Stimulated activated CD4-positive, alpha-beta T cell treated with anti-CD3 and anti-CD28 coated beads, Interleukin-1b, Interleukin-23, amount 100 ng/mL, for 24 hours (primary cell): ENCODE data around the gene ZFHX3.
"Not testable (repeated sequence)": the region's sequence is repeated elsewhere in the genome, so short reads cannot be mapped to it uniquely, and the experiment has no call there.

Experiments
- DNase-seq, 4 experiments: peaks; one replicate each; pipeline ENCODE4 v3.0.0-alpha.2; 2020; ENCODE audit warnings: low read depth in 4 of 4, low spot score in 1 of 4

The ZFHX3 gene, protein sequence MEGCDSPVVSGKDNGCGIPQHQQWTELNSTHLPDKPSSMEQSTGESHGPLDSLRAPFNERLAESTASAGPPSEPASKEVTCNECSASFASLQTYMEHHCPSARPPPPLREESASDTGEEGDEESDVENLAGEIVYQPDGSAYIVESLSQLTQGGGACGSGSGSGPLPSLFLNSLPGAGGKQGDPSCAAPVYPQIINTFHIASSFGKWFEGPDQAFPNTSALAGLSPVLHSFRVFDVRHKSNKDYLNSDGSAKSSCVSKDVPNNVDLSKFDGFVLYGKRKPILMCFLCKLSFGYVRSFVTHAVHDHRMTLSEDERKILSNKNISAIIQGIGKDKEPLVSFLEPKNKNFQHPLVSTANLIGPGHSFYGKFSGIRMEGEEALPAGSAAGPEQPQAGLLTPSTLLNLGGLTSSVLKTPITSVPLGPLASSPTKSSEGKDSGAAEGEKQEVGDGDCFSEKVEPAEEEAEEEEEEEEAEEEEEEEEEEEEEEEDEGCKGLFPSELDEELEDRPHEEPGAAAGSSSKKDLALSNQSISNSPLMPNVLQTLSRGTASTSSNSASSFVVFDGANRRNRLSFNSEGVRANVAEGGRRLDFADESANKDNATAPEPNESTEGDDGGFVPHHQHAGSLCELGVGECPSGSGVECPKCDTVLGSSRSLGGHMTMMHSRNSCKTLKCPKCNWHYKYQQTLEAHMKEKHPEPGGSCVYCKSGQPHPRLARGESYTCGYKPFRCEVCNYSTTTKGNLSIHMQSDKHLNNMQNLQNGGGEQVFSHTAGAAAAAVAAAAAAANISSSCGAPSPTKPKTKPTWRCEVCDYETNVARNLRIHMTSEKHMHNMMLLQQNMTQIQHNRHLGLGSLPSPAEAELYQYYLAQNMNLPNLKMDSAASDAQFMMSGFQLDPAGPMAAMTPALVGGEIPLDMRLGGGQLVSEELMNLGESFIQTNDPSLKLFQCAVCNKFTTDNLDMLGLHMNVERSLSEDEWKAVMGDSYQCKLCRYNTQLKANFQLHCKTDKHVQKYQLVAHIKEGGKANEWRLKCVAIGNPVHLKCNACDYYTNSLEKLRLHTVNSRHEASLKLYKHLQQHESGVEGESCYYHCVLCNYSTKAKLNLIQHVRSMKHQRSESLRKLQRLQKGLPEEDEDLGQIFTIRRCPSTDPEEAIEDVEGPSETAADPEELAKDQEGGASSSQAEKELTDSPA (N-terminal part only)

DNA sequence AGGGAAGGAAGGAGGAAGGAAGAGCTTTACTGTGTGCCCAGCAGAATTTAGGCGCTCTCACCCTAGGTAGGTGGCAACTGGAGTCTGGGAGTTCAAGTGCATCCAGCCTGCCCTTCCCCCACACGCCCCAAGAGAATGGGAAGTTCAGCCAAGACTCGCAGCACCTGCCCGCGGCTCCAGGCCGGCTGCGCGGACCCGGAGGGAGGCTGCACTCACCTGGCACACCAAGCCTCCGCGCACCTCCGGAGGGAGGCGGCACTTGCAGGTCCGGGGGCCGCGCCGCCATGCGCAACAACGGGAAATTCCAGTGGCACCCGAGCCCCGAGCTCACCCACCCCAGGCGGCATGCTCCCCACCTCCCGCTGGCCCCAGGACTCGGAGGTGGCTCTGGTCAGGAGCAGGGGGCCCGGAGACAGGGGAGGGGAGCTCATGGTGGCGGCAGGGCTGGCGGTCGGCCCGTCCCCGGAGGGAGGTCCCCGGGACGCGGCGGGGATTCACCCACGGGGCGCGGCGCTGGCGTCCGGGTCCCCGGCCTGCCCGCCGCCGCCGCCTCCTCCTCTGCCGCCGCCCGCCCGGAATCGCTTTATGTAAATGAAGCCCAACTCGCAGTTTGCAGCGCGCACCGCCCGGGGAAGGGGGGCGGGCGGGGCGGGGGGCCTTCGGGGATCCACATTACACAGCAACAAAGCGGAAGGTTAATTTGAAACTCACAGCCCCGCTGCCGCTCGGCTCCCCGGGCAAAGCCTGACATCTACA, at the start of gene ZFHX3:
TSS of gene ZFHX3 (minus strand) at position 593 of the 756 bp plus-strand sequence. CDS start 87,983 bp downstream, outside the sequence.
- DNase-seq = no peak

DNA sequence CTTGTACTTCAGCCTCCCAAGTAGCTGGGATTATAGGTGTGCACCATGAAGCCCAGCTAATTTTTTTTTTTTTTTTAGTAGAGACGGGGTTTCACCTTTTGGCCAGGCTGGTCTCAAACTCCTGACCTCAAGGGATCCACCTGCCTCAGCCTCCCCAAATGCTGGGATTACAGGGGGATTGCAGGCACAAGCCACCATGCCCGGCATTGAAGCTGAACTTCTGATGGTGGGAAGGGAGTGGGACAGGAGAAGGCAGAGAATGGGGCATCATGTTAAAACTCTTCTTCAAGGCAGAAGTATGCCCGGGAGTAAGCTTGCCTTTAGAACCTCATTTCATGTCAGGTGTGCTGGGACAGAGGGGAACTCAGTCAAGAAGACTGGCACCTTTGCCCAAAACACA, 48.6 kb upstream of the ZFHX3 start:
- no peak for DNase-seq

DNA sequence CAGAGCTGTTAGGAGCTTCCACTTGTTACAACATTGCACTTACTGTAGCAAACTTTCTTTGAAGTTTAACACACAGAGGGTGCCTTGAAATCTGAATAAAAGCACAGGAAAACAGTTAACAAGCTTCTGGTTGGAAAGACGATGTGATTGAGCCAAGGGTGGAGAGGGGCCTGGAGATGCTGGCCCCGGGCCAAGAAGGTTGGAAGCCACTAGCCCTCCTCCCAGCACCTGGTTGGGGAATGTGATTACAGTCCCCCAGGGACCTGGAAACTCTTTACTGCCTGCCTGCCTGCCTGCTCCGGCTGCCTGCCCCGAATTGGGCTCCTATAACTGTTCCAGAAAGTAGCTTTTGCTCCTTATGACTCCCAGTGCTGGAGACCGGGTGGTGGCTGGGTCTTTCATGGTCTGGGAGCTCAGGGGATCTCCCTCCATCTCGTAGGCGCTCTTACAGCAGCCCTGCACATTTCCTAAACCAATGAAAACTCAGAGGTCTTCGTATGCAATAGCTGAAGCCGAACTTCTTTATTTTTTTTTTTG, 48.0 kb upstream of the ZFHX3 start:
- no peak for DNase-seq

DNA sequence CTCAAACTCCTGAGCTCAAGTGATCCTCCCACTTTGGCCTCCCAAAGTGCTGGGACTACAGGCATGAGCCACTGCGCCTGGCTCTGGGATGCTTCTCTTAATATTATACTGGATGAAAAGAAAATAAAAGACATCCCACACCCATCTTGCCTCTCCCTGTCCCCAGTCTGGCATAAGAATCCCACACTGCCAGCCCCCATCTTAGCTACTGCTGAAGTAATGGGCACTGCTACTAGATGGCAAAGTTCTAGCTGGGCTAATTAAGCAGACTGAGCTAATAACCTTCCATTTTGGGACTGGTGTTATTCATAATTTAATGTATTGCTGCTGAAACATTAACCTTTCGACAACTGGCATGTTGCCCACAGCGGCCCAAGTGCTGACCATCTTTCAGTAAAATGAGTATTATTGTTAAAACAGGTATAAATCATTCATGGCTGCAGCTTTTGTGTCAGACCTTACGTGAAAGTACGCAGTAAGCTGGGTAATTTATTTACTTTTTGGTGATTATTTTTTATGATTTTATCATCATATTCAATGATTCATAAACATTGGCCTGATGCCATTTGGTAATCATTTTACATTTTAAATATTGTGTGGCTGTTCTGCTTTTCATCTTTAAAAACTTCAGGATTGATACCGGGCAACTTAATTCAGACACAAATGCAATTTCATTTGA, 47.4 kb upstream of the ZFHX3 start:
- DNase-seq = no peak

DNA sequence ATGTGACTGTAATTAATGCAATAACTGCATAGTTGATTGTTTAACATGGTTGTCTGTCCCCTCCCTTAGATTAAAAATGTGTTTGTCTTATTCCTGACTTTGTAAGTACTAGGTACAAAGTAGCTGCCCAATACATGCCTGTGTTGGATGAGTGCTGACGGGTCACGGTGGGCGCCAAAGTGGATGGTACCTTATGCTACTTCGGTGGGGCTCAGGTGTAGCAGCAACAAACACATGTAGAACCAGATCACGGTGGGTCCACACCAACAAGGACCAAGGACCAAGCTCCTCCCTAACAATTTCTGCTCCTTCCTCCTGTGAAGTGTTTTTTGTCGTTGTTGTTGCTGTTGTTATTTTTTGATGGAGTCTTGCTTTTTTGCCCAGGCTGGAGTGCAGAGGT, 46.4 kb upstream of the ZFHX3 start:
- no peak for DNase-seq

DNA sequence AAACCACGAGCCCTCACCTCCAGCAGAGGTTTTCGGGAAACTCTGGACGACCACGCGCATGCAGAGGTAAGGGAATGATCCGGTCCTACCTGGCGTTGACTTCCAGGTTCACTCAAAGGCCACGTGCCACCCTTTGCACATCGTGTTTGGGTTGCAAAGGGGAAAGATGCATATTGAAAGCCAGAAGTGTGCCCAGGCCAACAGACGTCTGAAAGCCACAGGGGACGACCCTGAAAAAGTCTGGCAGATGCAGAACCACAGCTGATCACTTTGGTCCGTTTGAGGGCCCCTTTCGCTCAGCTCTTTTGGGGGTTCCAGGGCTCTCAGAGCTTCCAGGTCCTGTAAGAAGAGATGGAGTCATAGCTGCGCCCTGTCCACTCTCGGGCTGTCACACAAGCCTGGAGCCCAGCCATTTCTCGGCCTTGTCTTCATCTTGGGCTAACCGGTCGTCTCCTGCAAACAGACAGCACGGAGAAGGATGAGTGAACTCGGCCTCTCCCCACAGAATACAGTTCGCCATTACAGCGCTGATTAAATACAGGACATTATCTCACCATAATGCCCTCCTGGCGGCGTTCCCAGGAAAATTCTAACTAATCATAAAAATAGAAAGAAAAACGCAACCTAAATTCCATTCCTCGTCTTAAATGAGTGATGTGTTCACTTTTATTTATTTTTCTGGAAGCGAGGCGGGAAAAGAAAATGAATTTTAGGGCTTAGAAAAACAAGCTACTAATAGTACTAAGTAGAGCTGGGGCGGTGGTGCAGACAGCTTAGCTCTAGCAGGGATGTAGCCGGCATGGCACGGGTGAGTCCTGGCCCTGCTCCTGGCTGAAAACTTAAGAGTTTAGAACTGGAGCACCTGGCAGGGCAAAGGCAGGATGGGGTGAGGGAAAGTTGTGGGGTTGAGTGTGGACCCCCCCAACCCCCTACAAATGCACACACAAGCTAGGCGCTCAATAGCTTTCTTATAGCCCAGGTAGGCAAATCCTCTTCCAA, 45.5 kb upstream of the ZFHX3 start:
- no peak for DNase-seq

DNA sequence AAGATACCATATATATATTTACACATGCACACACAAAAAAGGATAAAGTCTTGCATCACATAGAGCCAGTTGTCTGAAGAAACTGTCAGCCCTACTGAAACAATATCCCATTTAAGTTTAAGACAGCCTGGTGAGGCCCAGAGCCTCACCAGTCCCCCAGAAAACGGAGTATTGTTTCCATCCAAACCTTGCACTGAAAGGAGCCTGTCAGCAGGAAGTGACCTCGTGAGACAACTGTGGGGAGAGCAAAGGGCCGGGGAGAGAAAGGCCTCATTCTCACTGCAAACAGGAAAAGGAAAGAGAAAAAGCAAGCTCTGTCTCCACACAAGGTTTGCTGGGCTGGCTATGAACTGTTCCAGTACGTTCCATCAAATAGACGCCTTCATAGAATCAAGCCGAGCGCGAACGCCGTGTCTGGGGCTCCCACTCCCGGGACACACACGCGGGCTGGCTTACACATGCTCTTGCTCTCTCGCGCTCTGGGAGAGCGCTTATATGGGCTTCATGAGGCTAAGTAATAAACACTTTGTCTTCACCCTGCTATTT, 44.4 kb upstream of the ZFHX3 start:
- DNase-seq = no peak

DNA sequence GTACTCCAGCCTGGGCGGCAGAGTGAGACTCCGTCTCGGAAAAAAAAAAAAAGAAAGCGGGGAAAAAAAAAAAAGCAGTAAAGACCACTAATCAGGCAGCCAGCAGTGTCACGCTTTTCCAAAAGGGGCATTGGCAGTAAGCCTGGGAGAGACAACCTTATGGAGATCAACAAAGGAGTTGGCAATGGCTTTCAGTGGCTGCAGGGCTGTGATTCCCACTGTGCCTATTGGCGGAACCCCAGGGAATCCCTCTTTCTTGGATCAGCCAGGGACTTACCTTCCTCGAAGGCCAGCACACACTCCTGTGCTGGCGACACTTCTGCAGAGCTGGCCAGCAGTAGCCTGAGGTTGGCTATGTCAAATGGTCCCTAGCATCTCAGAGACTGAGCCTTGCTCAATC, 43.2 kb upstream of the ZFHX3 start:
- DNase-seq = no peak

DNA sequence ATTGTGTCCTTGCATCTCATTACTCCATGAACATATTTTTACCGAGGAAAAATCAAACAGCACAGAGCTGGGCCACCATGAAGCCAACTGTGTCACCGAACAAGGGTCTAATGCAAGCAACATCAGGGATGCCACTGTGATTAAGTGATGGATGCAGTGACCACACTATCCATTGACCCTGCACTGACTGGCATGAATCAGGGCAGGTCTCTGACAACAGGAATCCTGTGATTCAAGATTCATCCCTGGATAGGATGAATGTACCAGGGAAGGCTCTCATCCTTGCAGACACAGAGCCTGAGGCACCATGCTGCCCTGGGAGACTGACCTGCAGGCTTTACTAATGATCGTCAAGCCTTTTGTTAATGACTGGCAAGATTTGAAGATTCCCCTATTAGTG, 41.5 kb upstream of the ZFHX3 start:
- DNase-seq = no peak

DNA sequence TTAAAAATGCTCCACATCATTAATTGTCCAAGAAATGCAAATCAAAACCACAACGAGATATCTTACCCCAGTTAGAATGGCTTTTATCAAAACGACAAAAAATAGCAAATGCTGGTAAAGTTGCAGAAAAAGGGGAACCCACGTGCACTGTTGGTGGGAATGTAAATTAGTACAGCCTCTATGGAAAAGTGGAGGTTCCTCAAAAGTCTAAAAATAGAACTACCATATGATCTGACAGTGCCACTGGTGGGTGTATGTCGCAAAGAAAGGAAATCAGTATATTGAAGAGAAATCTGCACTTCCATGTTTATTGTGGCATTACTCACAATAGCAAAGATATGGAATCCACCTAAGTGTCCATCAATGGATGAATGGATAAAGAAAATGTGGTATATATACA, 38.2 kb upstream of the ZFHX3 start:
- DNase-seq = no peak

DNA sequence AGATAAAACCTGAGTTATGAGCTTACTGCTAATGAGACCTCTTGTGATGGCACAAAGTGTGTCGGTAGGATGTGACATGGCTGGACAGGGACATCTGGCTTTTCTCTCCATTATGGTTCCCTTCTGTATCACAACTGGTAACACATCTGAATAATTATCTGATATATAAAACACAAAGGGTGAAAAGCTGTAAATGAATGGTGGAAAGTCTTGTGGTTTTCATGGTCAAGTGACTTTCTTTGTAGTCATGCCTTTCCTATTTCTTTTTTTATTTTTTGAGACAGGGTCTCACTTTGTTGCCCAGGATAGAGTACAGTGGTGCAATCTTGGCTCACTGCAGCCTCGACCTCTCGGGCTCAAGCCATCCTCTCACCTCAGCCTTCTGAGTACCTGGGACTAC, 35.3 kb upstream of the ZFHX3 start:
- DNase-seq = no peak

DNA sequence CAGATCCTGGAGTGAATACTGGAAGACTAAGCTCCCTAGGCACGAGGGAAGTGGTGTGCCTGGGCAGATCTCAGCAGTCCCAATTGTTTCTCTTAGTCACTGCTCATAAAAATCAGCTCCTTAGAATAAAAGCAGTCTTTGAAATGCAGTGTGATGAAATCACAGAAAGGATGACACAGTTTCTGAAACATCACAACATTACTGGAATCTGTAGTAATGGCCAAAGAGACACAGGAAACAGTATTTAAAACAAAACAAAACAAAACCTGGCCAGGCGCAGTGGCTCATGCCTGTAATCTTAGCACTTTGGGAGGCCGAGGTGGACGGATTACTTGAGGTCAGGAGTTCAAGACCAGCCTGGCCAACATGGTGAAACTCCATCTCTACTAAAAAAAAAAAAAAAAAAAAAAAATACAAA, 34.7 kb upstream of the ZFHX3 start:
- not testable (repeated sequence) for DNase-seq

DNA sequence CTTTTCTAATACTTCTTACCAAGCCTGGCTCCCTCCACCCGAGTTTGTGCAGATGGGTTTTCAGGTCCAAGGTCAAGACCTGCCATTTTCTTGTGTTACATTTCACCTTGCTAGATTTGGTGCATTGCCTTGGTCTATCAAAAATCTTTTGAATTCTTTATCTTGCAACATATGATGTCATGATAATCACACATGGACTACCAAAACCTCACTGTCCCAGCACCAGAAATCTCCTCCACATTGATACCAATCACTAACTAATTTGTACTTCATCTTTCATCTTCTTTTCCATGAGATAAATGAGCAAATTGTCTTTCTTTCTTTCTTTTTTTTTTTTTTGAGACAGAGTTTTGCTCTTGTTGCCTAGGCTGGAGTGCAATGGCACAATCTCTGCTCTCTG, 33.0 kb upstream of the ZFHX3 start:
- no peak for DNase-seq

DNA sequence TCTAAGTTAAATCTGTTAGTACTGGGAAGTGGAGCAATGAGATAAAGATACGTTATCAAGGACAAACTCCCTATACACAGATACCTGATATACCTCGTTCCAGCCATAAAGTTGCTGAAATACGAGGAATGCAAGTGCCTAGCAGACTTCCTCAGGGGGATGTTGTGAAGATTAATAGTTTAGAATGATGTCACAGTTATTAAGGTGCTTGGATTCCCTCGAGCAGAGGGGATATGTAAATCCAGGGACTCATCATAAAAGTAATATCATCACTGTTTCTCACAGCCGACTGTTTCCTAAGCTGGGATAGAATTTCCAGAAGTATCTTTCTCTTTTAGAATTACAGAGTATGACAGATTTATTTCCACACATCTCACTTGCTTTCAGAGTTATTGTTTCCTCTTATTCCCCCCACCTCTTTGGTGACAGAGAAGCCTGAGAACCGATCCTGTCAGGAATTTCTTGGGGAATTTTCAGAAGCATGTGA, 28.4 kb upstream of the ZFHX3 start:
- no peak for DNase-seq

DNA sequence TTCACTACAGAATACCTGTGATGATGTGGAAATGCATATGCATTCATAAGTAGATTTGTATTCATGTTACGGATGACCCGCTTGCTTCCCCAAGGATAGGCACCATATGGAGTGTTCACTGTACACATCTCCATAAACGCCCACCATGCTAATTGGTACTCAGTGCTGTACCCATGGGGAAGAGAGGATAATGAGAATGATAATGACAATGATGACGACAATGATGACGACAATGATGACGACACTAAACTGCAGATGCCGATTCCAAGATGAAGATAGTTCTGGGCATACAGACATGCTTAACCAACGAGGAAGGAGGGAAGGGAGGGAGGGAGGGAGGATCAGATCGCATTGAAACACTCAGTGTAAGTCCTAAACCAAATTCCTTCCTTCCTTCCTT, 26.5 kb upstream of the ZFHX3 start:
- no peak for DNase-seq

DNA sequence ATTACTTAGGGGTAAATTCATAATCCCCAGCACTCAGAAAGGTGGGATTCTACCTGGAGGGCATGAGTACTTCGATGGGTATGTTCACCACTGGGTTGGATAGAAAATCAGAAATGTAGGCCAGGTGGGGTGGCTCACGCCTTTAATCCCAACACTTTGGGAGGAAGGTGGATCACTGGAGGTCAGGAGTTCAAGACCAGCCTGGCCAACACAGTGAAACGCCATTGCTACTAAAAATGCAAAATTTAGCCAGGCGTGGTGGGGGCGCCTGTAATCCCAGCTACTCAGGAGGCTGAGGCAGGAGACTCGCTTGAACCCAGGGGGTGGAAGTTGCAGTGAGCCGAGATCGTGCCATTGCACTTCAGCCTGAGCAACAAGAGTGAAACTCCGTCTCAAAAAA, 24.1 kb upstream of the ZFHX3 start:
- not testable (repeated sequence) for DNase-seq

DNA sequence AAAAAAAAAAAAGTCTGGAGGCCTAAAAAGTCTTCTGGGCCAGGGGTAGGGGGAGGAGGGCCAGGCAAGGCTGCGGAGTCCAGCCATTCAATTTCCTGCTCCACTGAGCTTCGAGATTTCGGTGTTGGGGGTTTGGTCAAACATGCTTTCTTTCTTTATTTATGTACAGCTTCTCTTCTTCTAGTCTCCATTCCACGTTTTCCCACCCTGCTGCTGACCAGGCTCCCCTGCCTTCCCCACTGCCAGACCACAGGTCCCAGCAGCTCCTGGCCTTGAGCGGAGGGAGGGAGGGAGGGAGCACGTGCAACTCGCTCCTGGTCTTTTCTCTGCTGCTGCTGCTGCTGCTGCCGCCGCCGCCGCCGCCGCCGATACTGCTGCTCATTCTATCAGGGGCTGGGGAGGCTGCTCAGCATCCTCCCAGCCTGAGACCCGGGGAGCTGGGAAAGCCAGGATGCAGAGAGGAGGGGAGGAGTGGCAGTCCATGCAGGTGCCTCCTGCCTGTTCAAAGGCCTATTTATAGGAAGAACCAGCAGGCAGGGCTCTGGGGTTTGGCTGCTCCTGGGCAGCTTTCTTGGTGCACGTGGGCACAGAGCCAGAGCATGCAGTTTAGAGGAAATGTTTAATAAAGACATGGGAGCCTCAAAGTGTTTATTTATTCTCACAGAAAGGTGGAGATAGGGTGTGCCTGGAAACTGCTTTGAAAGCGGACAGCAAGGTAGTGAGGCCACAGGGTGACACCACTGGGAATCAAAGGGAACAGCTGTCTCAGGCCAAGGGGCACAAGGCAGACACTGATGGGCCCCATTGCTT, 23.4 kb upstream of the ZFHX3 start:
- no peak for DNase-seq
